Measurements from ENCODE around the gene RRAS2. TPM values are rescaled to one million over a fixed set of nuclear protein-coding genes. Genes with fewer than 3 reads are reported as not detected.

The RRAS2 gene
- total RNA-seq, 4 donors from 2014 or later = 24.1 to 28.5 (median 25.5) TPM

GRCh38 chr11:14378171-14378570 is 19.2 kb upstream of the RRAS2 start:
- no peak for DNase-seq (ENCODE audit: low spot score in 2 of 2)
- no peak overlapping the region for H3K27ac ChIP-seq
- no peak for TF ChIP-seq CTCF (IDR thresholded peaks at IDR 0.05)
- no peak for TF ChIP-seq EP300 (IDR thresholded peaks at IDR 0.05)
- no peak for TF ChIP-seq POLR2A (IDR thresholded peaks at IDR 0.05)
- no peak for TF ChIP-seq POLR2AphosphoS5 (IDR thresholded peaks at IDR 0.05)
- no peak overlapping the region for H3K4me3 ChIP-seq
- no peaks in the 10 kb centered on the region for H3K9me3 ChIP-seq
- H3K4me1 ChIP-seq = peaks cover 14% of the 10 kb centered on the region
- no peaks in the 10 kb centered on the region for H3K36me3 ChIP-seq
- no peaks in the 10 kb centered on the region for H3K27me3 ChIP-seq

GRCh38 chr11:14376920-14377319 is 17.9 kb upstream of the RRAS2 start:
- H3K27me3 ChIP-seq = no peaks in the 10 kb centered on the region
- no peaks in the 10 kb centered on the region for H3K9me3 ChIP-seq
- no peak overlapping the region for H3K27ac ChIP-seq
- no peaks in the 10 kb centered on the region for H3K36me3 ChIP-seq
- DNase-seq (ENCODE audit: low spot score in 2 of 2) = no peak
- TF ChIP-seq POLR2AphosphoS5 (IDR thresholded peaks at IDR 0.05) (no peak), CTCF (IDR thresholded peaks at IDR 0.05) (no peak), POLR2A (IDR thresholded peaks at IDR 0.05) (no peak), EP300 (IDR thresholded peaks at IDR 0.05) (no peak)
- no peak overlapping the region for H3K4me3 ChIP-seq
- WGBS = 65% methylated on average over 2 of the region's 2 CpGs
- peaks cover 14% of the 10 kb centered on the region for H3K4me1 ChIP-seq

- no peak overlapping the region for H3K4me3 ChIP-seq
- TF ChIP-seq POLR2AphosphoS5 (IDR thresholded peaks at IDR 0.05) (no peak), POLR2A (IDR thresholded peaks at IDR 0.05) (no peak), CTCF (IDR thresholded peaks at IDR 0.05) (no peak), EP300 (IDR thresholded peaks at IDR 0.05) (no peak)
- no peaks in the 10 kb centered on the region for H3K36me3 ChIP-seq
- H3K27me3 ChIP-seq = no peaks in the 10 kb centered on the region
- H3K27ac ChIP-seq = no peak overlapping the region
- DNase-seq (ENCODE audit: low spot score in 2 of 2) = no peak
- no peaks in the 10 kb centered on the region for H3K4me1 ChIP-seq
- 64% methylated on average over 4 of the region's 4 CpGs for WGBS
- no peaks in the 10 kb centered on the region for H3K9me3 ChIP-seq
These were observed 16.2 kb upstream of the RRAS2 start for GRCh38 chr11:14374922-14375830.

- TF ChIP-seq EP300 (IDR thresholded peaks at IDR 0.05) (no peak), POLR2A (IDR thresholded peaks at IDR 0.05) (no peak), POLR2AphosphoS5 (IDR thresholded peaks at IDR 0.05) (no peak), CTCF (IDR thresholded peaks at IDR 0.05) (no peak)
- Histone ChIP-seq H3K9me3 (no peaks in the 10 kb centered on the region), H3K27ac (no peak overlapping the region), H3K27me3 (no peaks in the 10 kb centered on the region), H3K36me3 (no peaks in the 10 kb centered on the region), H3K4me3 (no peak overlapping the region), H3K4me1 (no peaks in the 10 kb centered on the region)
- WGBS = 70% methylated on average over 2 of the region's 2 CpGs
- DNase-seq (ENCODE audit: low spot score in 2 of 2) = no peak
These were observed 15.1 kb upstream of the RRAS2 start for GRCh38 chr11:14373941-14374646.

- H3K9me3 ChIP-seq = no peaks in the 10 kb centered on the region
- DNase-seq (ENCODE audit: low spot score in 2 of 2) = no peak
- no peak overlapping the region for H3K27ac ChIP-seq
- no peaks in the 10 kb centered on the region for H3K36me3 ChIP-seq
- H3K4me3 ChIP-seq = no peak overlapping the region
- TF ChIP-seq POLR2AphosphoS5 (IDR thresholded peaks at IDR 0.05) (no peak), EP300 (IDR thresholded peaks at IDR 0.05) (no peak), CTCF (IDR thresholded peaks at IDR 0.05) (no peak), POLR2A (IDR thresholded peaks at IDR 0.05) (no peak)
- WGBS = 98% methylated on average over 2 of the region's 2 CpGs
- no peaks in the 10 kb centered on the region for H3K4me1 ChIP-seq
- H3K27me3 ChIP-seq = no peaks in the 10 kb centered on the region
These were observed 13.0 kb upstream of the RRAS2 start for GRCh38 chr11:14372011-14372410.
